D721Med (cell line): ENCODE results near the gene CBX8.
A peak's percentile ranks its signal among the peaks of the same experiment; 100 is the strongest.

Experiments used
- DNase-seq: peaks from one replicate; pipeline ENCODE4 v3.0.0; 2011; ENCODE audit warnings: low spot score; ENCODE audit not compliant: insufficient read length
- FAIRE-seq: peaks from 2 replicates; lab custom pipeline; 2011; peaks lifted over from hg19 to GRCh38; lab: Jason Lieb, UNC
- TF ChIP-seq, protein P1 (sequence below): IDR thresholded peaks from 2 replicates; pipeline ENCODE4 v1.5.1; 2012; ENCODE audit warnings: mild to moderate bottlenecking, control low read depth; ENCODE audit not compliant: insufficient read depth; ENCODE audit errors: missing control alignments

Gene CBX8

DNA sequence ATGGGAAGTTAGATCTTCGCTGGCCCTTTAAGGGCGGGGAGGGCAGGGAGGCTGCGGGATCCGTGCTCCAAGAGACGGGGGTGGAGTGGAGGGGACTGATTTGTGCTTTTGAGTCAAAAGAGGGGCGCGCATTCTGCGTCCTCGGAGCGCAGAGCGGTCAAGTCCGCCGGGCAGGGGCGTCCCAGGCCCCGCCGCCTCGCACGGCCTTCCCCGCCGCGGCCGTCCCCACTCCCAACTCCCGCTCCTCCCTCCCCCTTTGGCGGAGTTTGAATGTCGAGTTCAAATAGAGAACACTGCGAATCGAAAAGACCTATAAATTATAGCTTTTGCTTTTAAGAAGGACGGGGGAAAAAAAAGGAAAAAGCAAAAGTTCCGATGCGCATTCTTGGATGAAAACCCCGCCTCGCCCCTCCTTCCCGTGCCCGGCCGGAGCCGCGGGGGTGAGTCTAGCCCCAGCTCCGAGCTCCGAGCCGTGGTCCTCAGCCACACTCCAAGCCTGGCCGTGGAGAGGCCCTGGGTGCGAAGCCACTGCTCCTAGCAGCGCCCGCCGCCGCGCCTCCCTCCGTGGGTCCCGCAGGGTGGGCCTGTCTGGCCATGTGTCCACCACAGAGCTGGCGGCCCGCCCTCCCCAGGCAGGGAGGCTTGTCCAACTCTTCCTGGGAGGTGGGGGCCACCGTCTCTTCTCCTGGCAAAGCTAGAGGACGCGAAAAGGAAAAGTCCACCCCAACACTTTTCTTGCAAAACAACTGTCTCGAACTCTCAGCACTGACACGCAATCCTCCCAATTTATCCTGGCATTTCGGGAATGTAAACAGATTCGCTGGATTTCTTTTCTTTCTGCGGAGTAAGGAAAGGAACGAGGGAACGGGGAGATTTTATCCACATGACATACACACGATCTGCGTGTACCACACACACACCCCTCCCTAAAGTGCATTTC is 3.6 kb downstream of the CBX8 start:
- TF ChIP-seq, protein P1, sequence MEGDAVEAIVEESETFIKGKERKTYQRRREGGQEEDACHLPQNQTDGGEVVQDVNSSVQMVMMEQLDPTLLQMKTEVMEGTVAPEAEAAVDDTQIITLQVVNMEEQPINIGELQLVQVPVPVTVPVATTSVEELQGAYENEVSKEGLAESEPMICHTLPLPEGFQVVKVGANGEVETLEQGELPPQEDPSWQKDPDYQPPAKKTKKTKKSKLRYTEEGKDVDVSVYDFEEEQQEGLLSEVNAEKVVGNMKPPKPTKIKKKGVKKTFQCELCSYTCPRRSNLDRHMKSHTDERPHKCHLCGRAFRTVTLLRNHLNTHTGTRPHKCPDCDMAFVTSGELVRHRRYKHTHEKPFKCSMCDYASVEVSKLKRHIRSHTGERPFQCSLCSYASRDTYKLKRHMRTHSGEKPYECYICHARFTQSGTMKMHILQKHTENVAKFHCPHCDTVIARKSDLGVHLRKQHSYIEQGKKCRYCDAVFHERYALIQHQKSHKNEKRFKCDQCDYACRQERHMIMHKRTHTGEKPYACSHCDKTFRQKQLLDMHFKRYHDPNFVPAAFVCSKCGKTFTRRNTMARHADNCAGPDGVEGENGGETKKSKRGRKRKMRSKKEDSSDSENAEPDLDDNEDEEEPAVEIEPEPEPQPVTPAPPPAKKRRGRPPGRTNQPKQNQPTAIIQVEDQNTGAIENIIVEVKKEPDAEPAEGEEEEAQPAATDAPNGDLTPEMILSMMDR, result no peak
- DNase-seq (no peak), FAIRE-seq (no peak)

DNA sequence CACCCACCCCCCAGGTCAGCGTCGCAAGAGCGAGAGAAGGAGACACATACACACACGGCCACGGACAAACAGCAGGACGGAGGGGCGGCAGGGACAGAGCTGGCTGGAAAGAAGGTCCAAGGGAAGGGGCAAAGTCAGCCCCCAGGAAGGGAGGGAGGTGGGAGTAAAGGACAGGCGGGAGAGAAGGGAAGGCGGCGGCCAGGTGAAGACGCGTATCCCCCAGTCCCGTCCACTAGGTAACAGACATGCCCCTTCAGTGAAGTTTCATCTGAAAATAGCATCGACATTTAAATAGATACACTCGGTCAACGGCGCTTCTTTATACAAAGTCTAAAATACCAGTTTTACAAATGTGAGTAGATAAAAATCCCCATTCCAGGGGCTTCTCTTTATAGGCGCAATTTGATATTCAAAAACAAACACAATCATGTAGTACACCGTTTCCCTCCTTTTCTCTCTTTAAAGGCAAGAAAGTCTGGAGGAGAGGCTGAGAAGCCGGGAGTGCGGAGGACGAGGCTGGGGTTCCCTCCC is 4.5 kb downstream of the CBX8 start:
- no peak for DNase-seq
- no peak for FAIRE-seq
- TF ChIP-seq, protein P1, result no peak

DNA sequence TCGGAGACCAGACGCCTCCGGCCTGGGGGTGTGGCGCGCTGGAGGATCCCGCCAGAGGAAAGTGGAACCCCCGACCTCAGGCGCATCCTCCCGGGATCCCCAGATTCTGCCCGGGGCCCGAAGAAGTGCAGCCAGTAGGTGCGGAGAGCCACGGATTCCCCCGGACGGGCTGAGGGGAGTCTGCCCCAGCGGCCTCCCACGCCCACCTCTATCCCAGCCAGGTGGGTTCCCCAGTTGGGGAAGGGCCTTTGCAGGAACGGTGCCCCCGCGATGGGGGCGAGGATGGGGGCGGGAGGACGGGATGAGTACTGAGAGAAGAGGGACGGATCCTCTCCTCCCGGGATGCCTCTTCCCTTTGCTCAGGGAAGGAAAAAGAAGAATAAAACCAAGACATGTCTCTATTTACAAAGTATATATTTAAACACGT is 5.1 kb downstream of the CBX8 start:
- FAIRE-seq (no peak), DNase-seq (no peak)
- TF ChIP-seq, protein P1, result no peak

DNA sequence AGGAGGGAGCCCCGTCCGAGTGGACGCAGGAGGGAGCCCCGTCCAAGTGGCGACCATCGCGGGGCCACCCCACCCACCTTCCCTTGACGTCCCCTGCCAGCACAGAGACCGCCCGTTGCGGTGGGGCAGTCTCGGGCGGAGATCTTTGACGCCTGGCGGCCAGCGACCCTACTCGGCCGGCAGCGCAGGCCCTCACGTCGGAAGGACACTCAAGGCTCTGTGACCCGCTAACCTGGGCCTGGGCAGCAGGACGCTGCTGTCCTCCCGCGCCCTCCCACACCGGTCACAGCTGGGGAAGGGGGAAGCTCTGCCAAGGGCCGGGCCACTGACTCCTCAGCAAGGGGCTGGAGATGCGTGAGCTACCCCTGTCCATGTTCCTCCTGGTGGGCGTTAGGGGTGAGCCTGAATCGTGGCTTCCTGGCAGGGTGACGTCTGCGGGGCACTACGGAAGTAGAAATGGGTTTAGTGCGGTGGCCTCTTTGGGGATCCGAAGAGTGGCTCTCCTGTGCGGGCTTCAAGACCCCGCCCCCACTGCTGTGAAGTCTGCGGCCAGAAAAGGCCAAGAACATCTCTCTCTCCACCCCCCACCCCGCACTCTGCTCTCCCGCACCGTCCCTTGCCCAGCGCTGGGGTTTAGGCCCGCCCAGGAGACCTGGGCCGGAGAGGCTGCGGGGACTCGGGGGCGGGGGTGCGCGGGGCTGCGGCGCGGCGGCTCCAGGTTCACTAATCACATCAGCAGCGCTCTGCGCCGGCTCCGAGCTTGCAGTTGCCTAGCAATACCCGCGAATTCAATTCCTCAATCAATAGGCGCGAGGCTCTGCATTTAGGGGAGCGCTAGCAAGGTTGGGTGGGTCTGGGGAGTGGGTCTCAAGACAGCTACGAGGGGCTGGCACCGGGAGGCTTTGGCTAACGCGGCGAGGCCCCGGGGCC is 5.8 kb downstream of the CBX8 start:
- TF ChIP-seq, protein P1, result no peak
- FAIRE-seq (no peak), DNase-seq (no peak)

DNA sequence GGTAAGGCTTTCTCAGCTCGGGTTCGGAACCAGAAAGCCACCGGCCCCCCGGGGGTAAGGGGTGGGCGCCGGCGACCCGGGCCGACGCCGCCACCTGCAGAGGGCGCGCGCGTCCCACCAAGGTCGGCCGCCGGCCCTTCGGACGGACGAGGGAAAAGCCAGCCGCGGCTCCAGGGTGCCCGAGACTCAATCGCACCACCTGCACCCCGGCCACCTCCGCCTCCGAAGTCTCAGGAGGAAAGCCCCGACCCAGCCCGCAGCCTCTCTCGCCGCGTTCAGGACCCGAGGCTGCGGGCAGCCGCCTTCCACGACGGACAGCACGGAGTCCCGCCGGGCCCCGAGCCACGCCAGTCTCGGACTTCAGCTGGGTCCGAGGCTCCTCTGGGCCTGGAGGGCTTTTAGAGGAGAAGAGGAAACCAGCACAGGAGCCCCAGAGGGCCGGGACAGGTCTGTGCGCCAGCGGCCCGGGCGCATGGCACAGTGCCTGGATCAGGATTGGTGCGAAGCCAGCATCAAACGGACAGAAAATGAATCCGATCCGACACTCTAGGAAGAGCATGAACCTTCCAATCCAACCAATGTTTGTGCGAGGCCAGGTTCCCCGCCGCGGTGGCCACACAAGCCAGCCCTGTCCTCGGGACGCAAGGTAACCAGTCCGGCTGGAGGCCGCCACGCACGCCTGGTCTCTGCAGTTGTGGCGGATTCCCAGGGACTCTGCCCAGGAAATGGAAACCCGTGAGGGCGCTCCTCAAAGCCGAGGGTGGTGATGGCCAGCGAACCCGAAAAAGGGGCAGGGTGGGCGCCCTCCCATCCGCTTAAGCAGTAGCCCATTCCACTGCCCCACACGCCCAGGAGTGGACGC is 6.7 kb downstream of the CBX8 start:
- TF ChIP-seq, protein P1, result peak; percentile 87
- DNase-seq (peak; percentile 96), FAIRE-seq (no peak)

DNA sequence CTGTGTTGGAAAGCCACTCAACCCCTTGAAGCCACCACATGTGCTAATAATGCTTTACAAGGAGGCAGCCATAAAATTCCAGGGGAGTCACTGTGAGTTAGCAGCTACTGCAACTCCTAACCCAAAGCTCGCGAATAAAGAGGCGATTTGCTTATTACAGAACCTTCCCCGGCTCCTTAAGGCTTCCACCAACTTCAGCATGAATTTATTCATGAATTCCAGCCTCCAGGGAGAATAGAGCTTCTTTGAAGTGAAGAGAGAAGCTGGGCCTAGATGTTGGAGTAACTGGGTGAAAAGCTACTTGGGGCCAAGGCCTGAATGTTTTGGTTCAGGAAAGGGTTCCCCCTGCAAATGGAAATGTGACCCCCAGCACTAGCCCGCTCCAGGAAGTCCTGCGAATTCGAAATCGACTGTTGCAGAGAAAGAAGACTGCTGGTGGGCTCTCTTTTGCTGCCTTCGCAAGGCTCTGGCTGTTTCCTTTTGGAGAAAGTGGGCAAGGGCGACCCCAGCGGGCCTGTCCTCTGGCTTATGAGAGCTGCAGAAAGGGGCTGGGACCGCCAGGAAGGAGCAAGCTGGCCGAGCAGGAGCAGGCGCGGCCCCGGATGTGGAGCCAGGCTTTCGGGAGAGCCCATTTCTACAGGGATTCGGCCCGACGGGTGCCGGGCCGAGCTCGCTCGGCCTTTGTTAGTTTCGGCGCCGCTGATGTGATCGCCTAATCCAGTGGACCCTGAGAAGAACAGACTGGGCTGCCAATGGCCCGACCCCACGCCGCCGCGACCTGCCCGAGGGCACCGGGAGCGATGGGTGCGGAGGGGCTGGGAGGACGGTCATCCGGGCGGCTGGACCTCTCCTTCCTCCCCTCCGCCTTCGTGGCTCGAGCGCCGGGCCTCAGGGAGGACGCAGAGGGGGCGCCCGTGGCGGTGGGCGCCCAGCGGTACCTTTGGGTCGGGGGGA is 7.6 kb downstream of the CBX8 start:
- no peak for DNase-seq
- no peak for FAIRE-seq
- TF ChIP-seq, protein P1, result no peak
